ENCODE results near the gene FLRT2.

GRCh38 chr14:85702191-85702590, 172.2 kb downstream of the FLRT2 start:
- TF ChIP-seq EZH2phosphoT487 (IDR thresholded peaks at IDR 0.05; ENCODE audit: insufficient read depth, low read depth), result no peak
- no peak for TF ChIP-seq EZH2 (IDR thresholded peaks at IDR 0.05; ENCODE audit: insufficient read depth, poor library complexity, severe bottlenecking)
